ENCODE measurements around the gene MCUR1.
"Not testable (repeated sequence)": the region's sequence is repeated elsewhere in the genome, so short reads cannot be mapped to it uniquely, and the experiment has no call there.

The MCUR1 gene

DNA sequence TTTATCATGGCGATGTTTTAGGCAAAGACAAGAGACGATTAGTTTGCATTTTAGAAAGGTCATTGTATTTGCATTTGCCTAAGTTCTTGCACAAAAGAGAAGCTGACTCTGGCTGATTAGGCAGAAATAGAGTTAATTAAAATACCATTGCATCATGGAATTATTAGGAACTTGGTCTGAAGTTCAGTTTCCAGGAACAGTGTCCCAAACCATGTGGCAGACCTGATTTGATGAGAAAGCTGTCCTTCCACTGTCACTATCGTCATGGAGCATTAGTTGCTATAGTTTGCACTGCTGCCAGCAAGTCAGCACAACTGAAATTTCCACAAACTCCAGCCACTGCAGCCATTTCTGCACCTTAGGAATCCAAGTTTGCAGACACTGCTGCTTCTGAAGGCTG lies 24.3 kb upstream of the MCUR1 start:
- CTCF ChIA-PET, result no interaction called here
- no peaks in the 10 kb centered on the region for H3K9me3 Mint-ChIP-seq
- H3K27ac Mint-ChIP-seq, result no peak overlapping the region
- H3K27me3 Mint-ChIP-seq, result peaks cover 11% of the 10 kb centered on the region
- no peak for DNase-seq
- no peaks in the 10 kb centered on the region for H3K4me1 Mint-ChIP-seq
- no peaks in the 10 kb centered on the region for H3K36me3 Mint-ChIP-seq
- H3K4me3 Mint-ChIP-seq, result no peak overlapping the region

GRCh38 chr6:13836170-13836569 lies 21.8 kb upstream of the MCUR1 start:
- CTCF ChIA-PET, result interaction anchor here (0.6 kb wide), 1 partner anchor 22 kb away, joined by 4 read pairs; no protein-coding TSS in a partner anchor
- H3K36me3 Mint-ChIP-seq, result no peaks in the 10 kb centered on the region
- no peaks in the 10 kb centered on the region for H3K4me1 Mint-ChIP-seq
- H3K27ac Mint-ChIP-seq, result no peak overlapping the region
- no peak overlapping the region for H3K4me3 Mint-ChIP-seq
- peaks cover 14% of the 10 kb centered on the region for H3K27me3 Mint-ChIP-seq
- no peaks in the 10 kb centered on the region for H3K9me3 Mint-ChIP-seq
- DNase-seq, result no peak

GRCh38 chr6:13834790-13835189 lies 20.4 kb upstream of the MCUR1 start:
- no peak for DNase-seq
- H3K27ac Mint-ChIP-seq, result no peak overlapping the region
- H3K4me3 Mint-ChIP-seq, result no peak overlapping the region
- peaks cover 18% of the 10 kb centered on the region for H3K27me3 Mint-ChIP-seq
- CTCF ChIA-PET, result no interaction called here
- no peaks in the 10 kb centered on the region for H3K9me3 Mint-ChIP-seq
- no peaks in the 10 kb centered on the region for H3K36me3 Mint-ChIP-seq
- H3K4me1 Mint-ChIP-seq, result no peaks in the 10 kb centered on the region

DNA sequence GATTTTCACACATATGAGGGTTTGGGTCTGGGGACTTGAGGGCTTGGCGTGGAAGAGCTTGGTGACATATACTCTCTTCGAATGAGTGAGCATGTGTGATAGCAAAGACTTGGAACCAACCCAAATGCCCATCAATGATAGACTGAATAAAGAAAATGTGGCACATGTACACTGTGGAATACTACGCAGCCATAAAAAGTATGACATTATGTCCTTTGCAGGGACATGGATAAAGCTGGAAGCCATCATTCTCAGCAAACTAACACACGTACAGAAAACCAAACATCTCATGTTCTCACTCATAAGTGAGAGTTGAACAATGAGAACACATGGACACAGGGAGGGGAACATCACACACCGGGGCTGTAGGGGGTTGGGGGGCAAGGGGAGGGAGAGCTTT lies 19.7 kb upstream of the MCUR1 start:
- H3K9me3 Mint-ChIP-seq, DNase-seq, H3K27ac Mint-ChIP-seq, H3K4me3 Mint-ChIP-seq, H3K4me1 Mint-ChIP-seq, CTCF ChIA-PET, H3K36me3 Mint-ChIP-seq: not testable (repeated sequence)
- H3K27me3 Mint-ChIP-seq, result peaks cover 18% of the 10 kb centered on the region

DNA sequence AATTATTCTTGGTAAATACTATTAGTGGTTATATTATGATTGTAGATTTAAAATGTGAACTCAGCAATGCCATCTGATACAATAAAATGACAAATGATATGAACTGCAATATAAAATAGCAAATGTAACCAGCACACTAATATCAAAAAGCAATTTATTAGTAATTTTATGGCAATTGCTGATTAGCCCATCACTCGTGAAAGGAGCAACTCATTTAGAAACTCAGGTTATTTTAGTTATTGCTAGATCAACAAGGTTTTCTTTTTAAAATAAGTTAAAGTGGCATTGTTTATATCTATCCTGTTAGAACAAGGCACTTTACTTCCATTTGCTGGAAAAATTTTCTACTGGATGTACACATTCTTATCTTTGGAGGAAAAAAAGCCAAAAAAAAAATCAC lies 18.4 kb upstream of the MCUR1 start:
- H3K4me3 Mint-ChIP-seq, result no peak overlapping the region
- CTCF ChIA-PET, result no interaction called here
- H3K27me3 Mint-ChIP-seq, result peaks cover 22% of the 10 kb centered on the region
- H3K27ac Mint-ChIP-seq, result no peak overlapping the region
- no peaks in the 10 kb centered on the region for H3K36me3 Mint-ChIP-seq
- H3K9me3 Mint-ChIP-seq, result no peaks in the 10 kb centered on the region
- no peak for DNase-seq
- no peaks in the 10 kb centered on the region for H3K4me1 Mint-ChIP-seq

GRCh38 chr6:13831615-13832014 lies 17.3 kb upstream of the MCUR1 start:
- DNase-seq, result no peak
- H3K9me3 Mint-ChIP-seq, result no peaks in the 10 kb centered on the region
- no peak overlapping the region for H3K27ac Mint-ChIP-seq
- H3K36me3 Mint-ChIP-seq, result no peaks in the 10 kb centered on the region
- no peak overlapping the region for H3K4me3 Mint-ChIP-seq
- H3K4me1 Mint-ChIP-seq, result no peaks in the 10 kb centered on the region
- H3K27me3 Mint-ChIP-seq, result peaks cover 22% of the 10 kb centered on the region
- CTCF ChIA-PET, result no interaction called here

DNA sequence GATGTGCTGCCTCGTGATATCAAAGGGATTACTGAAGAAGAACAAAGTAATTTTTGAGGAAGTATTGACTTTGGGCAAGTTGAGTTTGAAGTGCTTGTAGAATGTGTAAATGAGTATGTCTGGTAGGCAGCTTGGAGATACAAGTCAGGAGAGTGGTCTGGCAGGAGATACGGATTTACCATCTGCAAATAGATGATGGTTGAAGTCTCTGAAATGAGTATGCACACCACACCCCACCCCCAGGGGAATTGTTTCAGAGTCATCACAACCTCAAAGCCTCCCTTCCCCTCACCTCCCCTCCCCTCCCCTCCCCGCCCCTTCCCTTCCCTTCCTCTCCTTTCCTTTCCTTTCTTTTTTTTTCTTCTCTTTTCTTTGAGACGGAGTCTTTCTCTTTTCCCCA lies 16.4 kb upstream of the MCUR1 start:
- DNase-seq, result no peak
- Mint-ChIP-seq H3K4me1 (no peaks in the 10 kb centered on the region), H3K27me3 (peaks cover 22% of the 10 kb centered on the region), H3K36me3 (no peaks in the 10 kb centered on the region), H3K27ac (no peak overlapping the region), H3K9me3 (no peaks in the 10 kb centered on the region), H3K4me3 (no peak overlapping the region)
- CTCF ChIA-PET, result no interaction called here

GRCh38 chr6:13829419-13829818 lies 15.1 kb upstream of the MCUR1 start:
- H3K27ac Mint-ChIP-seq, H3K4me1 Mint-ChIP-seq, H3K9me3 Mint-ChIP-seq, DNase-seq, H3K4me3 Mint-ChIP-seq, H3K36me3 Mint-ChIP-seq: not testable (repeated sequence)
- peaks cover 17% of the 10 kb centered on the region for H3K27me3 Mint-ChIP-seq
- CTCF ChIA-PET, result interaction anchor here (1.1 kb wide), 1 partner anchor 45 kb away, joined by 3 read pairs; no protein-coding TSS in a partner anchor

- H3K4me1 Mint-ChIP-seq, result not testable (repeated sequence)
These were observed 14.4 kb upstream of the MCUR1 start for GRCh38 chr6:13828656-13829301.

DNA sequence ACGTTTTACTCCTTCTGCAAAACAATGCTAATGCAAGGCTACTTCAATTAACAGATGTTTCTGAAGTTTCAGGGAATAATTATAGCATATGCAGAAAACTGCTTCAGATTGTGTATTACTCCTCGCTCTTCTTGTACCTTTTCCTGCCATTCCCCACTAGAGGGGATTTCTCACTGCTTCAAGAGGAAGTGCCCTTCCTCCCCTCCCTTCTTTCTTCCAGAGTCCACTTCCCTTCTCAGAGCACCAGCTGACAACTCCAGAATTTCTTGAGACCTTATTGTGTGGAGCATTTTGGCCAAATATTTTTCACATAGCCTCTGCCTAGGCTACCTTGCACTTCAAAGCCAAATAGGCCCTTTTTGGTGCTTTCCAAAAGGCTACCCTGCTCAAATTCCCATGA lies 12.7 kb upstream of the MCUR1 start:
- Mint-ChIP-seq H3K27ac (no peak overlapping the region), H3K9me3 (no peaks in the 10 kb centered on the region), H3K4me3 (no peak overlapping the region), H3K36me3 (no peaks in the 10 kb centered on the region), H3K27me3 (peaks cover 16% of the 10 kb centered on the region), H3K4me1 (no peaks in the 10 kb centered on the region)
- CTCF ChIA-PET, result no interaction called here
- DNase-seq, result no peak

More at GRCh38 chr6:13828656-13829301, 14.4 kb upstream of the MCUR1 start:
- DNase-seq, H3K27ac Mint-ChIP-seq, H3K9me3 Mint-ChIP-seq, H3K4me3 Mint-ChIP-seq, H3K36me3 Mint-ChIP-seq, CTCF ChIA-PET: not testable (repeated sequence)
- H3K27me3 Mint-ChIP-seq, result peaks cover 17% of the 10 kb centered on the region

GRCh38 chr6:13825871-13826270 lies 11.5 kb upstream of the MCUR1 start:
- H3K27ac Mint-ChIP-seq, result no peak overlapping the region

DNA sequence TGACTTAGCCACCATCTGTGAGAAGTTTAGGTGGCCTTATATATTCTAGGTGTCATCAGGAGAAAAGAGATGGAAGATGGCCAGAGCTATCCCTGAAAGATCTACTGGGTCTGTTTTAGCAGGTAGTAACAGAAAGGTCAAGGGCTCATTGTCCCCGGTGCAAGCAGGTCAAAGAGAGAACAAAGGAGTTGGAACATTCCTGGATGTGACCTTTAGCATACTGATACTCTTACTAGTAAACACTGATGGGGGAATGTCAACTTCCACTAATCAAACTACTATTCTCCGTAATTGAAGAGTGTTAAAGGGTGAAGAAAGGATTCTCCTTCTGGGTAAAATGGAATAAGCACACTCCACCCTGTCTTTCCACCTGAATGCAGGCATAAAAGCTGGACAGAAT lies 4.0 kb upstream of the MCUR1 start:
- no peak overlapping the region for H3K4me3 Mint-ChIP-seq
- peaks cover 8% of the 10 kb centered on the region for H3K27me3 Mint-ChIP-seq
- H3K27ac Mint-ChIP-seq, result no peak overlapping the region
- DNase-seq, result no peak
- H3K9me3 Mint-ChIP-seq, result no peaks in the 10 kb centered on the region
- H3K36me3 Mint-ChIP-seq, result no peaks in the 10 kb centered on the region
- H3K4me1 Mint-ChIP-seq, result peaks cover 8% of the 10 kb centered on the region
- CTCF ChIA-PET, result no interaction called here

More at GRCh38 chr6:13825871-13826270, 11.5 kb upstream of the MCUR1 start:
- H3K36me3 Mint-ChIP-seq, result no peaks in the 10 kb centered on the region
- CTCF ChIA-PET, result no interaction called here
- no peak for DNase-seq
- H3K9me3 Mint-ChIP-seq, result no peaks in the 10 kb centered on the region
- H3K4me1 Mint-ChIP-seq, result no peaks in the 10 kb centered on the region
- H3K4me3 Mint-ChIP-seq, result no peak overlapping the region
- peaks cover 16% of the 10 kb centered on the region for H3K27me3 Mint-ChIP-seq

DNA sequence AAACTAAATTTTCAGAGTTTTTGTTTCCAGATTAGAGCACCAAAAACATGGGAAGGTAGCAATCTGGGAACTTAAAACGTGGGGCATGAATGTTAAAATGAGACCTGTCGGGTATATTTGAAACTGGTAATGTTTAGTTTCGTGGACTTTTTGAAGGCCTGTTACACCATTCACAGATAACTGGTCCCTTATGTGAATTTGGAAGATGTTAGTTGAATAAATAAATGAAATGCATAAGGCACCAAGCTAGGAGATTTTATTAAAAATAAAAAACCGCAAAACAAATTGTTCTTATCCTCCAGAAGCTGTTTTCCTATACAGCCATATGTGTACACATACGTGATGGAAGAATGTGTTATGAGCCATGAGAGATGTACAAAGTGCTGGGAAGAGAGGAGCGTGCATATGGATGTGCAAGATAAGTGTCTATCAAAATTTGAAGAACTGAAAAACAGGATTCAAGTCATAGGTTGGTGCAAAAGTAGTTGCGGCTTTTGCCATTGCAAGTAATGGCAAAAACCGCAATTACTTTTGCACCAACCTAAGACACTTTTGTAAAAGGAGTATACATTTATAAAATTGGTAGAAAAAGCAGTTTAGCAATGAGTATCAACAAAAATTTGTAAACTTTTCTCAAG lies 700 bp upstream of the MCUR1 start:
- Mint-ChIP-seq H3K27me3 (peaks cover 4% of the 10 kb centered on the region), H3K4me1 (peaks cover 30% of the 10 kb centered on the region), H3K9me3 (no peaks in the 10 kb centered on the region), H3K4me3 (peak overlapping the region; percentile 74), H3K36me3 (peaks cover 4% of the 10 kb centered on the region), H3K27ac (peak overlapping the region; percentile 90)
- CTCF ChIA-PET, result interaction anchor here (1.1 kb wide), 1 partner anchor 240 kb away, joined by 3 read pairs; the partner anchor contains the start of gene SIRT5
- DNase-seq, result no peak

- Mint-ChIP-seq H3K4me1 (peaks cover 31% of the 10 kb centered on the region), H3K36me3 (peaks cover 10% of the 10 kb centered on the region), H3K27ac (peak overlapping the region; percentile 88), H3K4me3 (peak overlapping the region; percentile 87), H3K9me3 (no peaks in the 10 kb centered on the region), H3K27me3 (peaks cover 4% of the 10 kb centered on the region)
- CTCF ChIA-PET, result no interaction called here
- no peak for DNase-seq
These were observed 659 bp downstream of the MCUR1 start for GRCh38 chr6:13813621-13814175.

- Mint-ChIP-seq H3K4me3 (peak overlapping the region; percentile 87), H3K27ac (peak overlapping the region; percentile 88), H3K4me1 (peaks cover 33% of the 10 kb centered on the region), H3K27me3 (peaks cover 4% of the 10 kb centered on the region), H3K9me3 (no peaks in the 10 kb centered on the region), H3K36me3 (peaks cover 14% of the 10 kb centered on the region)
- CTCF ChIA-PET, result no interaction called here
- no peak for DNase-seq
These were observed 1.3 kb downstream of the MCUR1 start for GRCh38 chr6:13813026-13813425.

Data from activated naive CD4-positive, alpha-beta T cell treated with anti-CD3 and anti-CD28 coated beads, Interleukin-2, amount 10 ng/mL, durations not matched to agents 7 days and 5 days (primary cell).